Ovary (tissue), 9 donors: ENCODE measurements around the gene DTD1. TPM values are rescaled to one million over a fixed set of nuclear protein-coding genes. Genes with fewer than 3 reads are reported as not detected.

ENCODE experiments used
- DNase-seq, 5 donors: peaks; one replicate each; pipeline ENCODE4 v3.0.0-alpha.2; 2019 to 2020
- H3K27ac ChIP-seq, 2 donors: fragments of 200-600 bp; one replicate each; pipeline versions ENCODE4 v1.5.1 to v1.8.0; 2019 to 2022
- H3K27me3 ChIP-seq: fragments of 200-600 bp; one replicate; pipeline ENCODE4 v1.8.0; 2022
- H3K36me3 ChIP-seq: fragments of 200-600 bp; sonication (generic); one replicate; pipeline ENCODE4 v1.5.1; 2019
- H3K4me1 ChIP-seq: one replicate; pipeline ENCODE4 v1.8.1; 2013; ENCODE audit warnings: mild to moderate bottlenecking, moderate library complexity; ENCODE audit not compliant: insufficient read depth
- H3K4me3 ChIP-seq: fragments of 200-600 bp; sonication (generic); one replicate; pipeline ENCODE4 v1.5.1; 2017
- H3K9me3 ChIP-seq, 2 donors: fragments of 200-600 bp in 1 of 2; sonication (generic) in 1 of 2; one replicate each; pipeline versions ENCODE4 v1.5.1 to v1.8.1; 2013 to 2019; ENCODE audit warnings: mild to moderate bottlenecking in 1 of 2, moderate library complexity in 1 of 2
- CTCF ChIP-seq, 3 donors: fragments of 450-650 bp in 2 of 3; fragments of 200-600 bp in 1 of 3; IDR thresholded peaks; one replicate each; pipeline versions ENCODE4 v1.5.1 to v1.8.0; 2016 to 2022; ENCODE audit warnings: antibody characterized with exemption in 3 of 3, mild to moderate bottlenecking in 1 of 3
- EP300 ChIP-seq: sonication (generic); formaldehyde crosslinking; IDR thresholded peaks from one replicate; pipeline ENCODE4 v1.6.1; 2017; ENCODE audit warnings: antibody characterized with exemption
- POLR2A ChIP-seq: fragments of 450-650 bp; IDR thresholded peaks from one replicate; pipeline ENCODE4 v1.6.1; 2017; ENCODE audit warnings: antibody characterized with exemption, mild to moderate bottlenecking, moderate library complexity
- WGBS, 3 donors: extraction: QIAGEN DNeasy Blood & Tissue Kit in 1 of 3; methylation state at CpG; one replicate each; pipeline versions ENCODE4 v1.1.5 to v1.1.7; 2013 to 2017; 5-methylcytosine and 5-hydroxymethylcytosine counted together
- intact Hi-C, 4 donors: fragments of 100-400 bp; cut with DNase I; formaldehyde crosslinking; loops; one replicate each; pipeline versions ENCODE4 v1.11.0 to v1.15.1; 2022 to 2023
- polyA plus RNA-seq, 2 donors: library from polyadenylated mRNA; stranded (reverse); fragments of 200-250 nt in 1 of 2; fragments of 350-450 nt in 1 of 2; fragmentation: Illumina TruSeq in 1 of 2; extraction: RNeasy Lipid Tissue Mini Kit (QIAGEN cat#74804) in 1 of 2; gene quantifications; one replicate each; pipeline ENCODE4 v1.2.3, GENCODE V29; 2013 to 2014
- total RNA-seq, 7 donors: library from RNA; depleted of rRNA in 2 of 7; stranded (reverse); fragments of >200 nt in 2 of 7; fragmentation: NEBNext Ultra II Directional in 3 of 7; extraction: Animal tissue kit (Norgen Biotek cat#: 25700) in 3 of 7; gene quantifications; one replicate each; pipeline versions ENCODE4 v1.1.0 to v1.2.4, GENCODE V29; 2016 to 2023
- donor health status: DM: no; HTN: no; CAD: no; lungs with moderate emphysema.
- donor health status: DM: no; HTN: no; CAD: no.
- donor health status: Bipolar disorder and iron deficiency.
- donor health status: DM: yes; HTN: yes; CAD: no.
- donor health status: DM: no; HTN: no; CAD: no.
- donor health status: DM: yes; HTN: yes; CAD: no.

Gene DTD1
- total and polyA plus RNA-seq, 9 donors, result 12.4 to 36.5 (median 22.7) TPM

DNA sequence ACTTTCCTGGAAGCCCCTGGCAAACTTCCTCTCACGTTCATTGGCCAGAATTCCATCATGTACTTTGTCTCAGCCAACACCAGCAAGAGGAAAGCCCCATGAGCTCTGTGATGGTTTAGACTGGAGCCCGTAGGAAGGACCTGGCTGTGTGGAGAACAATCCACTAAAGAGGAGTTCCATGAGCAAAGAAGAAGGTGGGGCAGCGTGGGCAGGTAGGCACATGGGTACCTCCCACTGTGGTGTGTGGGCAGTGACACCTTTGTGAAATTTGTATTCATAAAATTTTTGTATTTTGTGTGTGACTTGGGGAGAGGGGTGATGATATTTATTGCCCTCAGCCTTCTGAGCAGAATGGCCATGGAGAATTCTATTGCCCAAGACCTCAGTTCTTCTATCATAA, 136.2 kb downstream of the DTD1 start:
- no peak for DNase-seq
- no peaks in the 10 kb centered on the region for H3K4me1 ChIP-seq
- intact Hi-C loops, result no loop called here
- no peaks in the 10 kb centered on the region for H3K9me3 ChIP-seq
- no peaks in the 10 kb centered on the region for H3K27me3 ChIP-seq
- no peak overlapping the region for H3K27ac ChIP-seq
- 93 to 97% (median 95%) methylated on average over 3 of the region's 3 CpGs for WGBS, 3 donors
- TF ChIP-seq CTCF (IDR thresholded peaks at IDR 0.05), result no peak
- no peak for TF ChIP-seq POLR2A
- no peak for TF ChIP-seq EP300
- H3K36me3 ChIP-seq, result no peaks in the 10 kb centered on the region
- H3K4me3 ChIP-seq, result no peak overlapping the region

GRCh38 chr20:18724788-18725464, 137.1 kb downstream of the DTD1 start:
- Histone ChIP-seq H3K27ac (no peak overlapping the region), H3K9me3 (no peaks in the 10 kb centered on the region), H3K4me3 (no peak overlapping the region), H3K36me3 (no peaks in the 10 kb centered on the region), H3K27me3 (no peaks in the 10 kb centered on the region), H3K4me1 (no peaks in the 10 kb centered on the region)
- WGBS, 3 donors, result 85 to 90% (median 86%) methylated on average over 4 of the region's 4 CpGs
- no peak for DNase-seq
- TF ChIP-seq EP300 (no peak), CTCF (IDR thresholded peaks at IDR 0.05) (no peak), POLR2A (no peak)
- intact Hi-C loops, result no loop called here

- Histone ChIP-seq H3K27me3 (no peaks in the 10 kb centered on the region), H3K9me3 (no peaks in the 10 kb centered on the region), H3K4me3 (no peak overlapping the region), H3K4me1 (no peaks in the 10 kb centered on the region), H3K27ac (no peak overlapping the region), H3K36me3 (no peaks in the 10 kb centered on the region)
- WGBS, 3 donors, result 90 to 91% (median 91%) methylated on average over 9 of the region's 9 CpGs
- no peak for DNase-seq
- TF ChIP-seq POLR2A, result no peak
- TF ChIP-seq EP300, result no peak
- TF ChIP-seq CTCF (IDR thresholded peaks at IDR 0.05), result no peak
- intact Hi-C loops, result no loop called here
Observed at GRCh38 chr20:18727032-18727508, 139.2 kb downstream of the DTD1 start.

- H3K9me3 ChIP-seq, result no peaks in the 10 kb centered on the region
- TF ChIP-seq POLR2A (no peak), EP300 (no peak), CTCF (IDR thresholded peaks at IDR 0.05) (no peak)
- DNase-seq, result no peak
- no peaks in the 10 kb centered on the region for H3K4me1 ChIP-seq
- no peak overlapping the region for H3K4me3 ChIP-seq
- no peak overlapping the region for H3K27ac ChIP-seq
- H3K27me3 ChIP-seq, result no peaks in the 10 kb centered on the region
- WGBS, 3 donors, result 65 to 76% (median 73%) methylated on average over 8 of the region's 8 CpGs
- H3K36me3 ChIP-seq, result no peaks in the 10 kb centered on the region
- intact Hi-C loops, result no loop called here
Observed at GRCh38 chr20:18728165-18728869, 140.5 kb downstream of the DTD1 start.
